Stimulated activated CD4-positive, alpha-beta T cell treated with anti-CD3 and anti-CD28 coated beads, Interleukin-12 subunit alpha, Interleukin-12 subunit beta, amount 100 ng/mL, for 4 hours (primary cell): ENCODE data around the gene ULK3.

ENCODE experiments used
- DNase-seq: peaks from one replicate; pipeline ENCODE4 v3.0.0-alpha.2; 2020

ULK3 gene

DNA sequence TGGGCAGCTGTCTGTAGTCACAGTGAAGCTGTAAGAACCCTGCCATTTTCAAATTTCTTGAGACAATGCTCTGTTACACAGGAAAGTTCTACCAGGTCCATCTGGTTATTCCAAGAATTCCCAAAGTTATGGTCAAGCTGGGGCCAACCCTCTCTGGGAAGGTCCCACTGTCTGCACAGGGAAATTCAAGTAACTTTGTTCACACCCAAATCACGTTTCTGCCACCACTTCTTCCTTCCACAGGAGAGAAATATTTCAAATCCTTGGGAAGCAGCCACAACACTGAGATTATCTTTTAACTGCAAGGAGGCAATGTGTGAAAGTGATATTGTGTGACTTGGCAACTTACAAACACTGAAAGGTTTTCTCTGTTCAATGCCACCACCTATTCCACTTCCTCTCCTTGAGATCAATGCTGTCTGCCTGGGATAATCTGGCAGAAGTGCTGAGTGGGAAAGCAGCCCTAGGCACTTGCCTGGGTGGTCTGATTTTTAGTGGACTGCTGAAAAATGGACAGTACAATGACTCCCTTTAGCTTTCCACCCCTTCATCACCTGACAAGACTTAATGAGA lies 24.6 kb upstream of the ULK3 start:
- DNase-seq: no peak

DNA sequence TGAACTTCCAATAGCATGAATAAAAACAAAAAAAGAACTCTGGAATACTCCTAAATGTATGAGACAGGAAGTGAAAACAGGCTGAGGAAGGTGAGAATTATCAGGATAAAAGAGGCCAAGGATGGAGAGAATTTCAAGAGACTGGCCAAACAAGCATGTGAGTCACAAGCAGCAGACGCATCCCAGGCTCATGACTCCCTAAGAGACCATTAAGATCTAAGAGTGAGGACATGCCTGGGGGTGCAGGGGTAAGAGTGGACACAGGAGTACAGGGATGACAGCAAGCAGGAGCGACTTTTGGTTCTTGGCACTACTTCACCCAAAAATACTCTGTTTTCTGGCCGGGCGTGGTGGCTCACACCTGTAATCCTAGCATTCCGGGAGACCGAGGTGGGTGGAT lies 23.1 kb upstream of the ULK3 start:
- no peak for DNase-seq

DNA sequence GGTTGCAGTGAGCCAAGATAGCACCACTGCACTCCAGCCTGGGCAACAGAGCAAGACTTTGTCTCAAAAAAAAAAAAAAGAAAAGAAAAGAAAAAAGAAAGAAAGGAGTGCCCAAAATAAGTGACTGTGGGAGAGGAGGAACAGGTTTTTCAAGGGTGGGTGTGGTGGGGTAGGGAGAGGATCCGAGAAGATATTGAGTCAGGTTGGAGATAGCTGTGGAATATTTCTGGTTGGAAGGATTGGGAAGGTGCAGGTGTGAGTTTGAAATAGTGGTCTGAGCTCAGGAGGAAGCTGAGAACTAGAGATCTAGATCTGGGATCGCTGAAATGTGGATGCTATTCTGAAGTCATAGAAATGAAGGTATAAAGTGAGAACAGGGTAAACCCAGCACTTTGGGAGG lies 22.4 kb upstream of the ULK3 start:
- DNase-seq: no peak

DNA sequence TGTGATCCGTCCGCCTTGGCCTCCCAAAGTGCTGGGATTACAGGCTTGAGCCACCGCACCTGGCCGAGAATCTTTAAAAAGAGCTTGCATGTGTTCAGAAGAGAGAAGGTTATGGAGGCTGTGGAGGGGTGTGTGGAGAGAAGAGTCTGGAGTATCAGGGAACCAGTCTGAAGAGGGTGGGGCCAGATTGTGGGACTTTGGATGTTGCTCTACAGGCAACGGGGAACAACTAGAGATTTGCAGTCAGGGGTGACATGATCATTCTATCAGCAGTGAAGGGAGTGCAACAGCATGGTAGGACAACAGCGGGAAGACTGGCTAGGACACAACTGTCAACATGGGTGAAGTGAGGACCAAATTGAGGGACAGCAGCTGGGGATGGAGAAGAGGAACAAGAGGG lies 21.3 kb upstream of the ULK3 start:
- no peak for DNase-seq

DNA sequence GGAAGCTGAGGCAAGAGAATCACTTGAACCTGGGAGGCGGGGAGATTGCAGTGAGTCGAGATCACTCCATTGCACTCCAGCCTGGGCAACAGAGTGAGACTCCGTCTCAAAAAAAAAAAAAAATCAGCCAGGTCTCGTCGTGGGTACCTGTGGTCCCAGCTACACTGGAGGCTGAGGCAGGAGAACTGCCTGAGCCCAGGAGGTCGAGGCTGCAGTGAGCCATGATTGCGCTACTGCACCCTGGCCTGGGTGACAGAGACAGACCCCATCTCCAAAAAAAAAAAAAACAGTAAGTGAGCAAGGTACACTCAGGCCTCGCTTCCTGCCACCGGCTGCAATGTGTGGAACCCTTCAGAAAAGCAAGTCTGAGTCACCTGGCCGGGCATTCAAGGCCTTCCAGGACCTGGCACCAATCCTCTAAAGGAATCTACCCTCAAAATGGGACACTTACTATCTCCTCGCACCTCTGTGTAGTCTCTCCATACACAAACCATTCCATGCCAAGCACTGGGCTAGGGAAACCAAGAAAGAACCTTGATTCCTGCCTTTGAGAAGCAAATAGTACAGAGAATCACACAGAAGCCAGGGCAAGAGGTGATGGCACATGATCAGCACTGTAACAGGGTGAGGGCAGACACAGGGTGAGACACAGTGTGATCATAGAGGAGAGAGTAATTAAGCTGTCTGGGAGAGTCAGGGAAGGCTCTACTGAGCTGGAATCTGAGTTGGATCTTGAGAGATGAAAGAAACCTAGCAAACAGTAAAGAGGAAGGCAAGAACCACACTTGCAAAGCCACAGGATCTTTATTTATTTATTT lies 20.5 kb upstream of the ULK3 start:
- no peak for DNase-seq

DNA sequence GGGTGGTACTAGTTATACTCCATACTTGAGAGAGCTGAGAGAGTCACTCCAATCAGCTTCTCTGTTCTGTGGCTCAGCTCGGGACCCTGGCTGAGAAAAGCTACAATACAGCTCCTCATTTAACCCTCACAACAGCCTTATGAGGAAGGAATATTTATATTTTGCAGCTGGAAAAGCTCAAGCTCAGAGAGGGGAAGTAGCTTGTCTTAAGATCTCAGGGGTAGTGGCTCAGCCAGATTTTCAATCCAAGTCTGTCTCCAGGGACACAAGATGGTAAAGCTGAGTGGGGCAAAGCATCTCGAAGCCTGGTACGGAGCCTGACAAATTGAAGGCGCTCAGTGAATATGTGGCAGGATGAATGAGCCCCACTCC lies 15.4 kb upstream of the ULK3 start:
- no peak for DNase-seq

DNA sequence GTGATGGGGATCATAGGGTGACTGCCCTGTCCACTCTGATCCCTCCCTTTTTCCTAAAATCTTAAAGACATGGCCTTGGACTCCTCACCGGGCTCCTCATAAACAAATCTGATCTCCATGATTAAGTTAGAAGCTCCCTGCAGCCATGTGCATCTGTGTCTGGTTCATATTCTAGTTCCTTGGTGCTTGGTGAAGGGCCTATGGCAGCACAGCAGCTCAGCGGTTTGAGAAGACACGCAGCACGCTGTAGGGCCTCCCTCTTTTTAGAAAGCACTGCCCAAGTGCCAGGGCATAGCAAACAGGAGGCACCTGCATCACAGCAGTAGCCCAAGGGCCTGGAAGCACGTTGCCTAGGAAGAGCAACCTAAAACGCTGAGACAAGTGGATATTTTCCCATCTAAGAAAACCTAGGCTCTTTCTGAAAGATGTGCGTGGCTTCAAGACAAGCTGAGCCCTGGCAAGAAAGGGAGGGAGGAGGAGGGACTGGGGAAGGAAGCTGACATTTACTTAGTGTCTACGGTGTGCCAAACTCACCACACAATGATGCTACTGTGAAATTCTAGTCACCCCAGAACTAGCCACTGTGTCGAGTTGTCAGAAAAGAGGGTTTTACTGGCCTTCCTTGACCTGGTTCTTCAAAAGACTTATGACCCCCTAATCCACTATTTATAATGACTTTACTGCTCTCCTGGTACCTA lies 14.9 kb upstream of the ULK3 start:
- no peak for DNase-seq

DNA sequence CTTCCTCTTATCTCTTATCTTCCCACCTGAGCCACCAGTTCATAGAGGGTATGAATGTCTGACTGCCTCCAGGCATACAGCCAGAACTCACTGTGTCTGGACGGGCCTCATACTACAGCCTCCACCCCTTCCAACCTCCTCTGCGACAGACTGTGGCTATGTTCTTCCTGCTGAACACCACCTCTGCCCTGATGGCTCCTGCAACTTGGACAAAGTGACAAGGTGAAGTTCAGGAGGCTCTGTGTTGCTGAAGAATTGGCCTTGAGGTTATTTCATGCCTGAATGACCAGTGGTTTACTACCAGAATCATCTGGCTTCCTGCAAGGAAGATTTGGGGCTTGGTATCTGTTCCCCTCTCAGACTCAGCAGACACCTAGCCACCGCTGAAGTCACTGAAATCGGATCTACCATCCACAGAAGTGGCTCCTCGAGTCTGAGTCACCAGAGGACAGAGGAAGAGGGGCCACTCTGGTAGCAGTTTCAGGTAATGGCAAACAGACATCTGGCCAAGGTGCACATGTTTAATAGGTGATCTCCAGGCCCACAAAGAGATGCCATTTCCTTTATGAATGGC lies 14.2 kb upstream of the ULK3 start:
- no peak for DNase-seq

DNA sequence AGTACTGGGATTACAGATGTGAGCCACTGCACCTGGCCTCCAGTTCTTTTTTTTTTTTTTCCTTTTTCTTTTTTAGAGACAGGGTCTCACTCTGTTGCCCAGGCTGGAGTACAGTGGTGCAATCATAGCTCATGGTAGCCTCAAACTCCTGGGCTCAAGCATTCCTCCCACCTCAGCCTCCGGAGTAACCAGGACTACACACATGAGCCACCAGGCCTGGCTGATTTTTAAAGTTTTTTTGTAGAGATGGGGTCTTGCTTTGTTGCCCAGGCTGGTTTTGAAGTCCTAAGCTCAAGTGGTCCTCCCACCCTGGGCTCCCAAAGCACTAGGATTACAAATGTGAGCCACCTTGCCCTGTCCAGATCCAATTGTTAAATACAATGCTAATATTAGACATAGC lies 13.6 kb upstream of the ULK3 start:
- DNase-seq: no peak

DNA sequence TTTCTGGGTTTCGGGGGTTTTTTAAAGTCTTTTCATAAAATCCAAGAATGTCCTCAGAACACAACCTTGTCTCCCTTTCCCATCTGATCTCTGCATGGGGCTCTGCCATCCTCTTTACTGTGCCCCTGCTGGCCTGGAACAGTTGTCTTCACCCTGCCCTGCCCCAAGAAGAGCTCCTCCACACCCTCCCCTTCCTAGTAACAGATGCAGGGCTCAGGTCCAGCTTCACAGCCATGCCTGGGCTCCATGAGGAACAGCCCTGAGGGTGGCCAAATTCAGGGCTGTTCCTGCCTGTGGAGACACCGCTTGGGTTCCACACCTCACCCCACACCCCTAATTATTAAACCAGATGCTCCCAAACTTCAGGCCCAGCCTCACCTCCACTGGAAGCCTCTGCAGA lies 12.9 kb upstream of the ULK3 start:
- DNase-seq: no peak

DNA sequence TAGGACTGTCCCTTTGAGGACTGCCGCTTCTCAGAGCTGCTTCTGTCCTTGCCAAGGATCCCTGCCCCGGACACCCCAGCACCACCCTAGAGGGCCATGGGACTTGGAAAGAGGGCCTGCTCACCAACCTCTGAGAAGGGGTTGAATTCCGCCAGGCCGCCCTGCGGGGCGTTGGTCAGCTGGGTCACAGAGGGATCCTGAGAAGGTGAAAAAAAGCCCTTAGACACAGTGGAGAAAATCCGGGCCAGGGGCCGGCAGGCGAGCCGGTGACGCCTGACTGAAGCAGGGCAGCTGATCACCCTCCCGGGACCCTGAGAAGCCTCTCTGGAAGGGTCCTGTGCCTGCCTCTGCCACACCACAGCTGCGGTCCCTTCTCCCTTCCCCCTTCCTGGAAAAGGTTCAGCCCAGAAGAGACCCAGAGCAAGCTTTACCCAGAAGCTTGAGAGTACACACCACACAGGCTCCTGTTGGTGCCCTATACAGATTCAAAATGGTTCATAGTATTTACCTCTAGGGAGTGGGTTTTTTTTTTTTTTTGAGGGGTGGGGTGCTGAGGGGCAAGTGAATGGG lies 11.6 kb upstream of the ULK3 start:
- no peak for DNase-seq

DNA sequence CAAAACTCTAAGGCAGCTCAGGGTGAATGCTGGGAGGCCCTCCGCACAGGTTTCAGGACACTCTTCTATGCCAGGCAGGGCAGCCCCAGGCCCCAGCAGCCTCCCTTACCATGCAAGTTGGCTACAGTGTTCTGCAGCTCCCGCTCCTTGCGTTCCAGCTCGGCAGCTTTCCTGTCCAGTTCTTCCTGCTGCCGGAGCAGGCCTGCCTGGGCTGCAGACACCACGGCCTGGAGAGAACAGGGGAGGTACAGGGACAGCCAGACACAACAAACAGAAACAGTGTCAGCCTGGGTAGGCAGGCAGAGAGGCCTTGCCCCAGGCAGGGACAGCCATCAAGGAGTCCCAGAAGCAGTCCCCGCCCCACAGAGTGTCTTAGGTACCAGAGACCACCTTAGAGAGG lies 9.0 kb upstream of the ULK3 start:
- DNase-seq: no peak

DNA sequence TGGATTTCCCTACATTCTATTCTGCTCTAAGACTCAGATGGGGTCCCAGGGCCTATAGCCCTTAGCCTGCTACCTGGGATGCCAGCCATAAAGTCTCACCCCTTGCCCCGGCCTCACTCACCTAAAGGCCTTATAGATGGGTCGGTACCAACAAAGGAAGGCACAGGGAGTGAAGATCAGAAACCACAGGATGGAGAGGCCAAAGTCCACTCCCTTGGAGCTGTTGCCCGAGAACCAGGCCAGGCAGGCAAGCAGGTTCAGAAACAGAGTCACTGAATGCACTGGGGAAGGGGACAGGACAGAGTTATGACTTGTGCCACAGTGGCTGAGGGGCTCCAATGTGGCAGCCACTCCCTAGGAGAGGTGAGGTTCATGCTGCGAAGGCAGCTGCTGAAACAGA lies 7.4 kb upstream of the ULK3 start:
- DNase-seq: no peak

DNA sequence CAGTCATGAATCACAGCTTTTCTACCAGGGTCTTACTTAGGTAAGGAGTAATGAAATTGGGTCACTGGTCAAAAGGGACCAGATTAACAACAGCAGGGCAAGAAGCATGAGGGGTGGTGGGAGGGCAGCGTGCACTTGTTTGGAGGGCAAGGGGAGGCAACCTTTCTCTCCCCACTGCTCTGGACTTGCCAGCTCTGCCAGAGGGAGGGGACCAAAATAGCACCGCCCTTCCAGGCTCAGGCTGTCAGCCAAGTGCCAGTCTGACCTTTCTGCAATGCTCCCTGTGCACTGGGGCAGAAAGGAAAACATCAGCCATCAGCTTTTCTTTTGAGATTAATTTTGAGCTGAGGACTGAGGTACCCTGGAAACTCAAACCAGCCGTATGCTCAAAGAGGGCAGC lies 4.5 kb upstream of the ULK3 start:
- no peak for DNase-seq

DNA sequence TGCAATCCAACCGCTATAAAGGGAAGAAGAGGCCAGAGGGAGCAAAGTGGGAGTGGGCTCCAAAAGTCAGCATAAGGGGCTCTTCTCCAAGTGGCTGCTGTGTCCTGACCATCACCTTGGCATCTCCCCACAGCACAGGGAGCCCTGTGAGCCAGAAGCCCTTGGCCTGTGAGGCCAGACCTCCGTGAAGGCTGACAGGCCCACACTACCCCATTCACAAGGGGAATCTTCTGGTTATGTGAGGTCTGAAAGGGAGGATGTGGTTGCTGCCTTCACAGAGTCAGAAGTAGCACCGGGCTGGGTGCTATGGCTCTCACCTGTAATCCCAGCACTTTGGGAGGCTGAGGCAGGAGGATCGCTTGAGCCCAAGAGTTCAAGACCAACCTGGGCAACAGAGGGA lies 2.6 kb upstream of the ULK3 start:
- DNase-seq: no peak

DNA sequence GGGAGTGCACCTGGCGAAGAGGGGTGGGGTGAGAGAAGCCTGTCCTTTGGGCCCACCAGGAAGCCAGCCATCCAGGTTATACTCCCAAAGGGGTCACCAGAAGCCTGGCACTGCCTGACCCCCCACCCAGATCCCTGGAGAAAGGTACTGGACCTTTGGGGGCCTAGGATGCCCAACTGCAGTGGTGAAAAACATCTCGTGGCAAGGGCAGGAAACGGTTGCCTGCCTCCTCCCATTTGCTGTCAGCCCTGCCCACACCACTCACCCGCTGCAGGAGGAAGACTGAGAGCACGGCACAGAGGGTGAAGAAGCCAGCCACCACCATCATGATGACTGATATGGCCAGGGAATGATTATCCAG lies 2.2 kb upstream of the ULK3 start:
- peak; percentile 48 for DNase-seq

DNA sequence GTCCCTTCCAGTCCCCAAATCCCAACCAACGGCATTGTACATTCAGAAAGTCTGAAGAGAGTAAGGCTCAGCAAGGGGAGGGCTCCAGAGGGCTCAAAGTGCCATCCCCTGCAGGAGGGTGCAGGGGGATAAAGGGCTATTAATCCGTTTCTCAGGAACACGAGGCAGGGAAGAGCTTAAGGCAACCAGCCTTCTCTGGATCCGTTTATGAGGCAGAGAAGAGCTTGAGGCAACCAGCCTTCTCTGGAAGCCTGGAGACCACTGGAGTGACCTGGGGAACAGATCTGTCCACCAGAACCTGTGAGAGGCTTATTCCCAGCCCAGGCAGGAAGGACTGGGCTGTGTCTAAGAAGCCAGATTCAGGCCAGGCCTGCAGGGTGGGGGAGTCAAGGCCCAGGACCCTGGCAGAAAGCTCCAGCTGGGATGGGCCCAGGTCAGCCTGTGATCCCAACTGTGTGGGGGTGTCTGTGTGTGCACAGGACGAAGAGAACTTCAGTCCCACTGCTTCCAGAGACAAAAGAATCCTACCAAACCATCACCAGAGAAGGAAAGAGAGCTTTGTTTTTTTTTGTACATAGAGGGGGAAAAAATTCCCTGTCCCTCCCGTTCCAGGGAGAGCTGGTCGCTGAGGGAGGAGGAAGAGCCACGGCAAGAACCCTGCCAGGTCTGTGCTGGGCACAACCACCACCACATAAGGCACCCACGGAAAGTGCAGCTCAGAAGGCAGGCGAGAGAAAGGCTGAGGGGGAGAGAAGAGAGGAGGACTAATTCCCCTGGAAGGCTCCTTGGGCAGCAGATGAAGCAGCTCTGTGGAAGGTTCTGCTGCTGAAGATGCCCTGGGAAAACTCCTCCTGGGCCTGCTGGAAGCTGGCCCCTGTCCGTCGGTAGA lies 1.6 kb upstream of the ULK3 start:
- peak; percentile 13 for DNase-seq

DNA sequence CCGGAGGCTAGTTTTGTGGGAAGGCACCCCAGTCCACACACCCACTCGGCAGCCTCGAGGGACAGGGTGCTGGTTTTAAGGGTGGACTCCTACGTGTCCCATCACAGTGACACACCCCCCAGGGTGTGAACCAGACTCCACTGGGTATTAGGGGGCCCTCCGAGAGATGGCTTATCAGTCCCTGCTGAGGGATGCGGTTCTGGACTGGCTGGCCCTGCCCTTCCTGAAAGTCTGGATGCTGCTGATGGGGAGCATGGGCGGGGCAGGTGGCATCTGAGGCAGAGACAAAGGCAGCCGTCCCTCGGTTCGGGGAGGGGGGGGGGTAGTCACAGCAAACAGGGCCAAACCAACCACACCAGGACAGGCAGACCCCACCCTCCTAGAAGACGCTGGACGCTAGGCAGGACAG lies 939 bp upstream of the ULK3 start:
- no peak for DNase-seq

DNA sequence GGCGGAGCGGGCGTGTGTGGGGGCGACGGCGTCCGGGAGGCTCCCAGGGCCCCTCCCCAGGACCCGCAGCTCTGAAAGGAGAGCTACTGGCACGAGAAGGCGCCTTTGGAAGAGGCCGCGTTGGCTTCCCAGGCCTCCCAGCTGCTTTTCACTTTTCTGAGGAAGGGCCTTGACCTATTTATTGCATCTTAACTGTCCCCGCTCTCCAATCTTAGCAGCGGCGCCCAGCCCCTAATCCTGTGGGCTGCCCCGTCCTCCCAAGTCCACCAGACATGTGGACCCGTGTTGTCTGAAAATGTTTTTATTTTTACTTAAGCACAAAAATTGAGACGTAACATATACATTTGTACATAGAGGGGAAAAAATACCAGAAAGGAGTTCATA lies 481 bp upstream of the ULK3 start:
- DNase-seq: no peak

DNA sequence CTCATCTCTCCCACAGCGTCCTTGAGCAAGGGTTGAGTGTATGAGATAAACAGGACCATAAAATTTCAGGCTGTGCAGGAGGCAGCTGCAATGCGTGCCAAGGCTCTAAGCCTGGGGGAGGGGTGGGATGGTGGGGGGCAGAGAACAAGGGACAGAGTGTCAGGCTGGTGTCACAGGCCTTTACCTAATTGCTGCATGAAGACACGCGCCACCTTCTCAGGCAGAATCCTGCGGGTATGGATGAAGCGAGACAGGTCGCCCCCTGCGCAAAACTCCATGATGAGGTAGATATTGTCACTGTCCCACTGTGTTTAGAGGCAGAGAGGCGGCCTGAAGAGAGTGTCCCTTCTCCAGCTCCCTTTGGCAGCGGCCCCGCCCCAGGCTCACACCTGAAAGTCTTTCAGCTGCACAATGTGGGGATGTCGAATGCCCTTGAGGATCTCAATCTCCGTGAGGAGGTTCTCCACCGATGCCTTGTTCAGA lies 1.0 kb downstream of the ULK3 start:
- no peak for DNase-seq

DNA sequence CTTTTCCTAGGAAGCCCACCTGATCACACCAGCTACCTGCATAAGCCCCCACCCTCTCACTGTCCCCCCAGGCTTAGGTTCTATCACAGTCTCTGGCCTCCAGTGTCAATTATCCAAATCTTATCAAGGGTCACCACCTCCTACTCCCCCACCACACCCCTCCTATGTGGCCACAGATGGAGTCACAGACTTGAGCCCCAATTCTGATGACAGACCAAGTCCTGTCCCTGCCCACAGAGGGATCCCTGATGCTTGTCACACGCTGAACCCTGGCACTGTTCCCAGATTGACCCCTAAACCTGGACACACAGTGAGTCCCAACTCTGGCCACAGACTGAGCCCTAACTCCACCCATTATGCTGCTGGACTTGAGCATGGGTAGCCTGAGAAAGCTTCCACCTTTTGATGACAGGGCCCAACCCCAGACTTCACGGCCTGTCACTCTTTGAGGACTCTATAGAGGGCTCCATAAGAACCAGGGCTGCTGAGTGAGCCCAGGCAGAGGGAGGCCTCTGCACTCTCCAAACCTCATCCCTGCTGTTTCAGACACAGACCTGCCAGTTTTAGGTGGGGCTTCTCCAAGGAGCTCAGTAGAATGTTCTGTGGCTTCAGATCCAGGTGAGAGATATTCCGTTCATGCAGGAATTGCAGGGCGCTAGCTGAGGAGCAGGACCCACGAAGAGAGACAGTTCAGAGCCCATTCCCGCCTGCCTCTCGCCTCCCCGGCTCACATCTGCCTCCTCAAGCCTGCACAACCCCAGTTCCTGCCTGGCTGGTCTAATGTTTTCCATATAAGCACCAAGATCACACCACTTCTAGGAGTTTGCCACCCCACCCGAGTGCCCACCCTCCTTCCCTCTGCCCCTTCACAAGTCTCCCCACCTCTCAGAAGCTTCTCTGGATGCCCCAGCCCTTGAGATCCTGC lies 1.8 kb downstream of the ULK3 start:
- DNase-seq: no peak
